HG03558 (cell line): ENCODE data around the gene NEB.
"Not testable (repeated sequence)": the region's sequence is repeated elsewhere in the genome, so short reads cannot be mapped to it uniquely, and the experiment has no call there.

Source experiments
- ATAC-seq: cut with Tn5 transposase; IDR thresholded peaks from one replicate; pipeline ENCODE4 v1.9.1; 2021; ENCODE audit warnings: moderate number of reproducible peaks; ENCODE audit not compliant: unreplicated experiment; ENCODE audit errors: extremely low read depth

Gene NEB

GRCh38 chr2:151707857-151708256 is 26.4 kb downstream of the NEB start:
- ATAC-seq, result no peak

GRCh38 chr2:151704480-151704961 is 29.8 kb downstream of the NEB start:
- ATAC-seq, result not testable (repeated sequence)

DNA sequence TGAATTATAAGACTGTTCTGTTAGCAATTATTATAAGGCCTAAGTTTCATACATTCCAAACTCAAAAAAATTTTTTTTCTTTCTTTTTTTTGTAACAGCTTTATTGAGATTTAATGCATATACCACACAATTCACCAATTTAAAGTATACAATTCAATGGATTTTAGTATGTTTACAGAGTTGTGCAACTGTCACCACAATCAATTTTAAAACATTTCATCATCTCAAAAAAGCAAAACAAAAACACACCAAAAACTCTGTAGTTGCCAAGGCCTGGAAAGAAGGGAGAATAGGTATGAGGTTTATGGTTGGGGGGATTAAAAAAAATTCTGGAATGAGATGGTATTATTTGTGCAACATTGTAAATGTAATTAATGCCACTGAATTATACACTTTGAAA is 36.1 kb downstream of the NEB start:
- not testable (repeated sequence) for ATAC-seq

- no peak for ATAC-seq
Observed at GRCh38 chr2:151695778-151696177, 38.5 kb downstream of the NEB start.

DNA sequence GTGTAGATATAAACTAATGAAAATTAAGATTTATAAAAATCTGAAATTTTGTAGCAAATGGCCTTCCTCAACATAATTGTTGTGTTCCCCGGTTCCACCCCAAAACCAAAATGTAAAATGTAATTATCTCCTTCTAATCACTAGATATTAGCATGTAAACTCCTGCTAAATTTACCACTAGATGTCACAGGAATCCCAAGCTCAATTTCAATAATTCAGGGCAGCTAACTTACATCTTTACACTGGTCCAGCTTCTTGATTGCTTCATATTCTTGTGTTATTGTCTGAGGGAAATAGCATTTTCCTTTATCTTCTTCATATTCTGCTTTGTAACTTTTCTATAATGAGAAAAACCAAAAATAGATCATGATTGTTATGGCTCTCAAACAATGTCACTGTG is 42.6 kb downstream of the NEB start:
- ATAC-seq, result no peak

DNA sequence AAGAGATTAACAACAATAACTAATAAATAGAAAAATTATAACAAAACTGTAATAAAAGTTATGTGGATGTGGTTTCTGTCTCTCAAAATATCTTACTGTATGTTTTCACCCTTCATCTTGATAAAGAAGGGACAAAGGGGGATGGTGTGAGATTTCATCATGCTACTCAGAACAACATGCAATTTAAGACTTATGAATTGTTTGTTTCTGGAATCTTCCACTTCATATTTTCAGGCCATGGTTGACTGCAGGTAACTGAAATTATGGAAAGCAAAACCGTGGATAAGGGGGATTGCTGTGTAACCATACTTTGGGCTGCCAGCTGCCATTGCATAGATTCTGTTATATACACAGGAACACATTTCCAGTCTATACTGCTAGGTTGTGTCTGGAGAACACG is 45.6 kb downstream of the NEB start:
- ATAC-seq, result no peak

DNA sequence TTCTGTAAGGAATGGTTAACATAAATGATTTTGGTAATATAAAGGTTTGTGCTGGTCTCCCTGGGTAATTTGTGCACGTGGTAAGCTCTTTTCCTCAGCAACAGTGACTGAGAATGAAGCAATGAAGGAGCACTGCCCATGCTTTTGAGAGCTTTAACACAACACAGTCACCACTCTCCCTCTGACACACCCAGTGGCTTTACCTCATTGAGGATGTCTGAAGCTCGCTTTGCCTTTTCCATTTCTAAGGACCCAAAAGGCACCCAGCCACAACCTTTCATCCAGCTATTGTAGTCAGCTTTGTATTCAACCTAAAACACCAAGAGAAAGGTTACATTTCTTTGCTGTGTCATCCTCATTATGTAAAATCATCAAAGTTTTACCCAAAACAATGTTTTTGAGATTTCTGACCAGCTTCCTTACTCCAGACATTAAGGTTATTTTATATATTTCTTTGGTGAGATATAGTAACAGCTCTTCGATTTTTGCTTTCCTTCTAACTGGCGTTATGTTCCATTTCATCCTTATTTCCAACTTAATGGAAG is 51.7 kb downstream of the NEB start:
- no peak for ATAC-seq

DNA sequence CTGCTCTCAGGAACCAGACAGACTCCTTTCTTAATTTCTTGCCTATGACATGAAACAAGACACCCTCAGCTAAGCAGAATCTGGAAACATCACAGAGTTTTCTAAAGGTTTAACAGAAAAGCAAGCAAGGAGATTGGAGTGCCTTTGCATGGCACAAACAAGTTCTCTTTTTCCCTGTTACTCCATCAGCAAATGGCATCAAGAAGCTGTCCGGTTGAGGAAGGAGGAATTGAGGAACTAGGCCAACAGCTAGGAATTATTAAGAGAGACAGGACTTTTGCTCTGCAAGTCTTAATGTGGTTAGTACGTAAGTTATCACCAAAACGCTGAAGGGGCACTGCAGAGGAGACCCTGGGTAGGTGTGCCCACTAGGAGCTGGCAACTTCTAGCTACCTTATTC is 53.2 kb downstream of the NEB start:
- ATAC-seq, result no peak

DNA sequence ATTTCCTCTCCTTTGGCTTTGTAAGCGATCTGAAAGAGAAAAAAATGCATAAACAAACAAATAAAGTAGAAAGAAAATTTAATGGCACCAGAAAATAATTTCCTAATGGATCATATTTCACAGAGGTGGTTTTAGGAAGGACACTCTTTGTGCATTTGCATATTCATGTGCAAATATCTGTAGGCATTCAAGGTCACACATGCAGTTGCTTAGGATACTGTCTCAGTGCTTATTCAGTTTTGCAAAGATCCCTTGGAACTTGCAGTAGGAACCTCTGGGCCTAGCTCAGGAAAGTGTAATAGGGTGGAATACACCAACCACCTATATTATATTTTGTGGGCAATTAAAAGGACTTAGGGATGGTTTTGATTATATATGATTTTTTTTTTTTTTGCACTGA is 54.3 kb downstream of the NEB start:
- ATAC-seq, result no peak

GRCh38 chr2:151678849-151679248 is 55.4 kb downstream of the NEB start:
- no peak for ATAC-seq

- no peak for ATAC-seq
Observed at GRCh38 chr2:151673016-151673415, 61.3 kb downstream of the NEB start.

DNA sequence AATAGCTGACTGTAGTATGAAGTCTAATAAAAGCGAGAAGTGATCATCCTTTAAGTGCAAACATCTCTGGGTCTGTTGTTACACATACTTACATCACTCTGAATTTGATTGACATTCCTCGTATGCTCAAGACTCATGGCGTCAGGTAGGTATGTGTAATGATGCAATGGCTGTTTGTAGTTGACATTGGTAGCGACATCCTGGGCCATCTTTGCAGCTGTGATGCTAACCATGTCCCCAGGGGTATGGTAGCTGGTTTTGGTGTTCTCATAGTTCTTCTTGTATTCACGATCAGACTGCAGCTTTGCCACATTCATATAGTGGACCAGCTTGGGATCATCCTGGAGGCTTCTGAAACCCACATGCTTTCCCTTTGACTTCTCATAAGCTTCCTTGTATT is 62.0 kb downstream of the NEB start:
- no peak for ATAC-seq

- ATAC-seq, result no peak
Observed at GRCh38 chr2:151670846-151671597, 63.3 kb downstream of the NEB start.

DNA sequence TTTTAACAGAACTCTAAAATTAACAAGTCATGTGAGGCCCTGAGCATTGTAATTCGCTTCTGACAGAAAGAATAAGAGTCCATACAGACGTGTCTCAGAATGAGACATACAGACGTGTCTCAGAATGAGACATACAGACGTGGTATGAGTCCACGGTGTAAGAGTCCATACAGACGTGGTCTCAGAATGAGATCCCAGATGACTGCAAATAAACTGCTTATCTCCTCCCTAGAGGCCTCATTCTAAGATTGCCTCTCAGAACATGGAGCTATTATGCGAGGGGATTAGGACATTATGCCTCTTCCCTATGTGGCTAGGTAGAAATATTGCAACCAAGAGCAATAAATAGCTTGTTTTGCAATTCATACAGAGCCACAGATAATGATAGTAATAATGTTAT is 63.9 kb downstream of the NEB start:
- peak; percentile 52 for ATAC-seq

GRCh38 chr2:151669585-151670081 is 64.6 kb downstream of the NEB start:
- ATAC-seq, result no peak

DNA sequence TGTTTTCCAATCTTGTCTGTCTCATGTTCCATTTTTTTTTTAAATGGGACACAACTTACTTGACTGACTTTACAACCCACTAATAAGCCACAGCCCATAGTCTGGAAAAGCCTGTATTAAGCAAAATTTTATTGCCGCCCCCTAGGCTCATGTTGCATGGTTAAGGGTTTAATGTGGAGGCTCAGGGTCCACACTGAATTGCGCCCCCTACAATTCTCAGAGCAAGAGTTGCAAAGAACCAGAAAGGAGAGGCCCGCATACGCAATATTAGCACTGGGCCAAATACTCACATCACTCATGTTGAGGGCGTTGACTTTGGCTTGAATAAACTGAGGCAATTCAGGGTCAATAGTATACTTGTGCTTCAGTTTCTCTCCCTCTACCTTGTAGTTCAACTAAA is 65.5 kb downstream of the NEB start:
- ATAC-seq, result no peak

GRCh38 chr2:151665959-151666358 is 68.3 kb downstream of the NEB start:
- no peak for ATAC-seq

DNA sequence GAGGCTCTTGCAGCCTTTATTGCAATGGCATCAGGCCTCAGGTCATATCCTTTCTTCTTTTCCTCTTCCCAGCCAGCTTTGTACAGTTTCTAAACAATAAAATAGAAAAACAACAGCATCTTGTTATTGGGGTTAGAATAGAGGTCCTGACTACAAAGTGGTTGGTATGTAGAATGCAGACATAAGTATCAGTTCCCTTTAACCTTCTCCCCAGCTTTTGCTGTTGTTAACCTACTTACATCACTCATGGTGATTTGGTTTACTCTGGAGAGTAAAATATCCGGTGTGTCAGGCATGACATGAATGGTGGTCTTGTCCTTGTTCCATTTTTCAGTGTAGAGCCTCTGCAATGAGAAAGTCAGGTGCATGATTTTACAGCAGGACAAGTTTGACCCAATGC is 69.8 kb downstream of the NEB start:
- ATAC-seq, result no peak

DNA sequence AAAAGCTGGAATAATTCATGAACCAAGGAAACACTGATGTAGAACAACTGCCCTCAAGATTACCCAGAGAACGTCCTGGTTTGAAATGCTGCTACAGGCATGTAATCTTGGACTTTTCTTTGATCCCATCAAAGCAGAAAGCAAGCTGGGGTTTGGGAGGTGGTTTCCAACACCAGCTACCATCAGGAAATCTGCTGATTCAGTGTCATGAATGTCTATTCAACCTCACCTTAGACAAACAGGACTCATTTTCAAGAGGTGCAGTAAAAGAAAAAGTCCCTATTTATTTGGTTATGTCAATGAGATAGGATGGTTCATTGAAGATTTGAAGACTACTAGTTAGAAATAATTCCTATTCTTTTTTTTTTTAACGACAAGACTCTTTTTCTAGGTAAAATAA is 72.7 kb downstream of the NEB start:
- no peak for ATAC-seq

GRCh38 chr2:151658081-151658480 is 76.2 kb downstream of the NEB start:
- no peak for ATAC-seq

DNA sequence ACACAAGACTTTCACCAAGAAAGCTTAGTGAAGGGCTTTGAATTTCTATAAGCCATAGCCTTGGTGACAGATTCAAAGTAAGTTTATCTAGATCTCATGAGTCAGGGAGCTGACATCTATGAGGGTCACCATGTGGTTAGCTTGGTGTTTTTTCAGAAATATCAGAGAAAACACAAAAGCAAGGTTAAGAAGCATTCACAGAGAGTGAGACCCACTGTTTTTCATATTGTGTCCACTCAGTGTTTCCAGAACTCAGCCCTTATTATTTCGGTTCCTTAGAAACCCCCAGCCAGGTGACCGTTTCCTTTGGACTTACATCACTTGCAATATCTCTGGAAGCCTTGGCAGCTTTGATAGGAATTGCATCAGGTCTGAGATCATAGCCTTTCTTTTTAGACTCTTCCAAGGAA is 76.6 kb downstream of the NEB start:
- ATAC-seq, result no peak
